ENCODE data around the gene NUDT4B.
"Not testable (repeated sequence)": the region's sequence is repeated elsewhere in the genome, so short reads cannot be mapped to it uniquely, and the experiment has no call there.

The NUDT4B gene

GRCh38 chr1:148743200-148743599 is 5.4 kb upstream of the NUDT4B start:
- not testable (repeated sequence) for H3K27ac ChIP-seq (ENCODE audit: low read depth, low read length, severe bottlenecking); H3K9me3 ChIP-seq (ENCODE audit: control insufficient read depth, low read length); H3K4me3 ChIP-seq (ENCODE audit: extremely low read depth, insufficient read depth, low read length, poor library complexity, severe bottlenecking); H3K4me1 ChIP-seq (ENCODE audit: control insufficient read depth, insufficient read depth, low read length, poor library complexity, severe bottlenecking); H3K36me3 ChIP-seq (ENCODE audit: control insufficient read depth, insufficient read depth, low read length)
- WGBS, 2 experiments (ENCODE audit: insufficient coverage in 2 of 2) = no CpG with 5 or more reads among the region's 4 CpGs

GRCh38 chr1:148743726-148744720 is 4.6 kb upstream of the NUDT4B start:
- no CpG with 5 or more reads among the region's 9 CpGs for WGBS, 2 experiments (ENCODE audit: insufficient coverage in 2 of 2)
- H3K9me3 ChIP-seq (ENCODE audit: control insufficient read depth, low read length); H3K4me1 ChIP-seq (ENCODE audit: control insufficient read depth, insufficient read depth, low read length, poor library complexity, severe bottlenecking); H3K4me3 ChIP-seq (ENCODE audit: extremely low read depth, insufficient read depth, low read length, poor library complexity, severe bottlenecking); H3K36me3 ChIP-seq (ENCODE audit: control insufficient read depth, insufficient read depth, low read length); H3K27ac ChIP-seq (ENCODE audit: low read depth, low read length, severe bottlenecking): not testable (repeated sequence)

- WGBS, 2 experiments (ENCODE audit: insufficient coverage in 2 of 2) = no CpG with 5 or more reads among the region's 5 CpGs
- not testable (repeated sequence) for H3K9me3 ChIP-seq (ENCODE audit: control insufficient read depth, low read length)
These were observed 734 bp downstream of the NUDT4B start for GRCh38 chr1:148749335-148749681.

GRCh38 chr1:148756231-148756630 is 7.7 kb downstream of the NUDT4B start:
- no CpG with 5 or more reads among the region's 2 CpGs for WGBS, 2 experiments (ENCODE audit: insufficient coverage in 2 of 2)
- H3K36me3 ChIP-seq (ENCODE audit: control insufficient read depth, insufficient read depth, low read length); H3K9me3 ChIP-seq (ENCODE audit: control insufficient read depth, low read length); H3K27ac ChIP-seq (ENCODE audit: low read depth, low read length, severe bottlenecking); H3K4me1 ChIP-seq (ENCODE audit: control insufficient read depth, insufficient read depth, low read length, poor library complexity, severe bottlenecking); H3K4me3 ChIP-seq (ENCODE audit: extremely low read depth, insufficient read depth, low read length, poor library complexity, severe bottlenecking): not testable (repeated sequence)

More at GRCh38 chr1:148749335-148749681, 734 bp downstream of the NUDT4B start:
- H3K36me3 ChIP-seq (ENCODE audit: control insufficient read depth, insufficient read depth, low read length); H3K4me1 ChIP-seq (ENCODE audit: control insufficient read depth, insufficient read depth, low read length, poor library complexity, severe bottlenecking); H3K27ac ChIP-seq (ENCODE audit: low read depth, low read length, severe bottlenecking); H3K4me3 ChIP-seq (ENCODE audit: extremely low read depth, insufficient read depth, low read length, poor library complexity, severe bottlenecking): not testable (repeated sequence)

- H3K36me3 ChIP-seq (ENCODE audit: control insufficient read depth, insufficient read depth, low read length); H3K9me3 ChIP-seq (ENCODE audit: control insufficient read depth, low read length); H3K27ac ChIP-seq (ENCODE audit: low read depth, low read length, severe bottlenecking); H3K4me3 ChIP-seq (ENCODE audit: extremely low read depth, insufficient read depth, low read length, poor library complexity, severe bottlenecking); H3K4me1 ChIP-seq (ENCODE audit: control insufficient read depth, insufficient read depth, low read length, poor library complexity, severe bottlenecking): not testable (repeated sequence)
These were observed 8.9 kb downstream of the NUDT4B start for GRCh38 chr1:148757446-148757845.

- H3K9me3 ChIP-seq (ENCODE audit: control insufficient read depth, low read length); H3K36me3 ChIP-seq (ENCODE audit: control insufficient read depth, insufficient read depth, low read length); H3K27ac ChIP-seq (ENCODE audit: low read depth, low read length, severe bottlenecking); H3K4me3 ChIP-seq (ENCODE audit: extremely low read depth, insufficient read depth, low read length, poor library complexity, severe bottlenecking); H3K4me1 ChIP-seq (ENCODE audit: control insufficient read depth, insufficient read depth, low read length, poor library complexity, severe bottlenecking): not testable (repeated sequence)
- no CpG with 5 or more reads among the region's 5 CpGs for WGBS, 2 experiments (ENCODE audit: insufficient coverage in 2 of 2)
These were observed 9.8 kb downstream of the NUDT4B start for GRCh38 chr1:148758412-148758811.

GRCh38 chr1:148758925-148759324 is 10.4 kb downstream of the NUDT4B start:
- H3K4me3 ChIP-seq (ENCODE audit: extremely low read depth, insufficient read depth, low read length, poor library complexity, severe bottlenecking); H3K9me3 ChIP-seq (ENCODE audit: control insufficient read depth, low read length); H3K27ac ChIP-seq (ENCODE audit: low read depth, low read length, severe bottlenecking); H3K36me3 ChIP-seq (ENCODE audit: control insufficient read depth, insufficient read depth, low read length); H3K4me1 ChIP-seq (ENCODE audit: control insufficient read depth, insufficient read depth, low read length, poor library complexity, severe bottlenecking): not testable (repeated sequence)
- no CpG with 5 or more reads among the region's 4 CpGs for WGBS, 2 experiments (ENCODE audit: insufficient coverage in 2 of 2)

- not testable (repeated sequence) for H3K4me3 ChIP-seq (ENCODE audit: extremely low read depth, insufficient read depth, low read length, poor library complexity, severe bottlenecking); H3K4me1 ChIP-seq (ENCODE audit: control insufficient read depth, insufficient read depth, low read length, poor library complexity, severe bottlenecking); H3K27ac ChIP-seq (ENCODE audit: low read depth, low read length, severe bottlenecking); H3K9me3 ChIP-seq (ENCODE audit: control insufficient read depth, low read length); H3K36me3 ChIP-seq (ENCODE audit: control insufficient read depth, insufficient read depth, low read length)
- WGBS, 2 experiments (ENCODE audit: insufficient coverage in 2 of 2) = 100% methylated on average over 2 of the region's 2 CpGs; no CpG with 5 or more reads in 1 of the 2 experiments
These were observed 11.2 kb downstream of the NUDT4B start for GRCh38 chr1:148759749-148760148.

- H3K36me3 ChIP-seq (ENCODE audit: control insufficient read depth, insufficient read depth, low read length); H3K27ac ChIP-seq (ENCODE audit: low read depth, low read length, severe bottlenecking); H3K9me3 ChIP-seq (ENCODE audit: control insufficient read depth, low read length); H3K4me3 ChIP-seq (ENCODE audit: extremely low read depth, insufficient read depth, low read length, poor library complexity, severe bottlenecking); H3K4me1 ChIP-seq (ENCODE audit: control insufficient read depth, insufficient read depth, low read length, poor library complexity, severe bottlenecking): not testable (repeated sequence)
- no CpG with 5 or more reads among the region's 1 CpG for WGBS, 2 experiments (ENCODE audit: insufficient coverage in 2 of 2)
These were observed 11.6 kb downstream of the NUDT4B start for GRCh38 chr1:148760206-148760605.

- H3K9me3 ChIP-seq (ENCODE audit: control insufficient read depth, low read length); H3K4me1 ChIP-seq (ENCODE audit: control insufficient read depth, insufficient read depth, low read length, poor library complexity, severe bottlenecking); H3K4me3 ChIP-seq (ENCODE audit: extremely low read depth, insufficient read depth, low read length, poor library complexity, severe bottlenecking); H3K36me3 ChIP-seq (ENCODE audit: control insufficient read depth, insufficient read depth, low read length); H3K27ac ChIP-seq (ENCODE audit: low read depth, low read length, severe bottlenecking): not testable (repeated sequence)
These were observed 12.8 kb downstream of the NUDT4B start for GRCh38 chr1:148761360-148761759.

GRCh38 chr1:148765238-148766019 is 16.9 kb downstream of the NUDT4B start:
- H3K27ac ChIP-seq (ENCODE audit: low read depth, low read length, severe bottlenecking); H3K4me1 ChIP-seq (ENCODE audit: control insufficient read depth, insufficient read depth, low read length, poor library complexity, severe bottlenecking); H3K36me3 ChIP-seq (ENCODE audit: control insufficient read depth, insufficient read depth, low read length); H3K9me3 ChIP-seq (ENCODE audit: control insufficient read depth, low read length); H3K4me3 ChIP-seq (ENCODE audit: extremely low read depth, insufficient read depth, low read length, poor library complexity, severe bottlenecking): not testable (repeated sequence)
- WGBS, 2 experiments (ENCODE audit: insufficient coverage in 2 of 2) = no CpG with 5 or more reads among the region's 5 CpGs
